ENCODE data around the gene STAM.

The STAM gene

GRCh38 chr10:17684537-17684936, 40.6 kb downstream of the STAM start:
- H3K4me3 ChIP-seq (ENCODE audit: low read depth, low read length), result no peak overlapping the region
- TF ChIP-seq CTCF (IDR thresholded peaks at IDR 0.05; ENCODE audit: control insufficient read depth, extremely low read depth, insufficient read depth), result no peak
- no peak for DNase-seq (ENCODE audit: low read depth)

- no peak for TF ChIP-seq CTCF (IDR thresholded peaks at IDR 0.05; ENCODE audit: control insufficient read depth, extremely low read depth, insufficient read depth)
- H3K4me3 ChIP-seq (ENCODE audit: low read depth, low read length), result no peak overlapping the region
- no peak for DNase-seq (ENCODE audit: low read depth)
Observed at GRCh38 chr10:17685233-17685840, 41.4 kb downstream of the STAM start.

- no peak for TF ChIP-seq CTCF (IDR thresholded peaks at IDR 0.05; ENCODE audit: control insufficient read depth, extremely low read depth, insufficient read depth)
- no peak for DNase-seq (ENCODE audit: low read depth)
- no peak overlapping the region for H3K4me3 ChIP-seq (ENCODE audit: low read depth, low read length)
Observed at GRCh38 chr10:17687117-17687831, 43.3 kb downstream of the STAM start.

- H3K4me3 ChIP-seq (ENCODE audit: low read depth, low read length), result no peak overlapping the region
- no peak for DNase-seq (ENCODE audit: low read depth)
- TF ChIP-seq CTCF (IDR thresholded peaks at IDR 0.05; ENCODE audit: control insufficient read depth, extremely low read depth, insufficient read depth), result no peak
Observed at GRCh38 chr10:17689137-17689536, 45.2 kb downstream of the STAM start.

- H3K4me3 ChIP-seq (ENCODE audit: low read depth, low read length), result no peak overlapping the region
- DNase-seq (ENCODE audit: low read depth), result no peak
- TF ChIP-seq CTCF (IDR thresholded peaks at IDR 0.05; ENCODE audit: control insufficient read depth, extremely low read depth, insufficient read depth), result no peak
Observed at GRCh38 chr10:17693009-17693408, 49.1 kb downstream of the STAM start.

GRCh38 chr10:17698696-17699095, 54.7 kb downstream of the STAM start:
- no peak overlapping the region for H3K4me3 ChIP-seq (ENCODE audit: low read depth, low read length)
- DNase-seq (ENCODE audit: low read depth), result no peak
- TF ChIP-seq CTCF (IDR thresholded peaks at IDR 0.05; ENCODE audit: control insufficient read depth, extremely low read depth, insufficient read depth), result no peak

GRCh38 chr10:17701301-17701700, 57.4 kb downstream of the STAM start:
- no peak overlapping the region for H3K4me3 ChIP-seq (ENCODE audit: low read depth, low read length)
- TF ChIP-seq CTCF (IDR thresholded peaks at IDR 0.05; ENCODE audit: control insufficient read depth, extremely low read depth, insufficient read depth), result no peak
- DNase-seq (ENCODE audit: low read depth), result no peak
